ENCODE measurements around the gene ECT2L.

Gene ECT2L

DNA sequence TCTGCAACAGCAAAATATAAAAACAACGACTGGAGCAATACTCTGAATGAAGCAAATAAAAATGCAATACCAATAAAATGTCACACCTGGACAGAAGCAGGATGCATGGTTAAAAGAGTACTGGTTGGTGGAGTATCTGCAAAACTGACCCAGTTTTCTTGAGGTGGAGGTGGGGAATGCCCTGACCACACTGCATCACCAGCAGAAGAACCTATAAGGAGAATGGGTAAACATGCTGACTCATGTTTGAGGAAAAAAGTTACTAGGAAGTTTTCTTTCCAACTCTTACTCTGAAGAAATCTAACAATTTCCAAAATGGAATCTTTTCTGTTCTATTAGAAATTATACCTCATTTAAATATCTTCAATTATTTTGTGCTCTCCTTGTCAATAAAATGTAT is 148.5 kb downstream of the ECT2L start:
- DNase-seq = peak in 1 of 2 experiments; percentile 13

- DNase-seq = no peak
Observed at GRCh38 chr6:138945354-138945753, 149.5 kb downstream of the ECT2L start.

GRCh38 chr6:138948004-138948403 is 152.1 kb downstream of the ECT2L start:
- DNase-seq = no peak

GRCh38 chr6:138948546-138949179 is 152.8 kb downstream of the ECT2L start:
- no peak for DNase-seq

DNA sequence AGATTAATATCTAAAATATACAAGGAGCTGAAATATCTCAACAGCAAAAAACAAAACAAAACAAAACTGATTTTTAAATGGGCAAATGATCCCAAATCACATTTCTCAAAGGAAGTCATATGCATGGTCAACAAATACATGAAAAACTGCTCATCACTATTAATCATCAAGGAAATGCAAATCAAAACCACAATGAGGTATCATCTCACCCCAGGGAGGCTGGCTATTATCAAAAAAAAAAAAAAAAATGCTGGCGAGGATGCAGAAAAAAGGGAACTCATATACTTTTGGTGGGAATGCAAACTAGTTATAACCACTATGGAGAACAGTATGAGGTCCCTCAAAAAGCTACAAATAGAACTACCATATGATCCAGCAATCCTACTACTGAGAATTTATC is 157.6 kb downstream of the ECT2L start:
- no peak for DNase-seq

Data from stimulated activated CD4-positive, alpha-beta T cell treated with anti-CD3 and anti-CD28 coated beads, Interleukin-4, amount 100 ng/mL, for 4 hours (primary cell).